ENCODE data around the gene TMEM132C. TPM values are rescaled to one million over a fixed set of nuclear protein-coding genes. Genes with fewer than 3 reads are reported as not detected.

Gene TMEM132C
- total RNA-seq, 1 donor from 2014 or later = not detected

- DNase-seq (ENCODE audit: low read depth) = no peak
Measured at GRCh38 chr12:128288357-128288756, 21.4 kb downstream of the TMEM132C start.

GRCh38 chr12:128288896-128289295 lies 21.9 kb downstream of the TMEM132C start:
- DNase-seq (ENCODE audit: low read depth) = no peak

- no peak for DNase-seq (ENCODE audit: low read depth)
Measured at GRCh38 chr12:128290938-128291337, 24.0 kb downstream of the TMEM132C start.

- DNase-seq (ENCODE audit: low read depth) = no peak
Measured at GRCh38 chr12:128298091-128298748, 31.2 kb downstream of the TMEM132C start.

GRCh38 chr12:128305336-128305892 lies 38.4 kb downstream of the TMEM132C start:
- no peak for DNase-seq (ENCODE audit: low read depth)

GRCh38 chr12:128307791-128308190 lies 40.8 kb downstream of the TMEM132C start:
- no peak for DNase-seq (ENCODE audit: low read depth)

- DNase-seq (ENCODE audit: low read depth) = no peak
Measured at GRCh38 chr12:128312661-128313060, 45.7 kb downstream of the TMEM132C start.

- DNase-seq (ENCODE audit: low read depth) = no peak
Measured at GRCh38 chr12:128313931-128314330, 47.0 kb downstream of the TMEM132C start.

- no peak for DNase-seq (ENCODE audit: low read depth)
Measured at GRCh38 chr12:128314611-128315010, 47.6 kb downstream of the TMEM132C start.

GRCh38 chr12:128316078-128316477 lies 49.1 kb downstream of the TMEM132C start:
- DNase-seq (ENCODE audit: low read depth) = no peak

GRCh38 chr12:128316973-128317526 lies 50.1 kb downstream of the TMEM132C start:
- no peak for DNase-seq (ENCODE audit: low read depth)

- no peak for DNase-seq (ENCODE audit: low read depth)
Measured at GRCh38 chr12:128318341-128318740, 51.4 kb downstream of the TMEM132C start.

- DNase-seq (ENCODE audit: low read depth) = no peak
Measured at GRCh38 chr12:128318946-128319345, 52.0 kb downstream of the TMEM132C start.

- no peak for DNase-seq (ENCODE audit: low read depth)
Measured at GRCh38 chr12:128322341-128322740, 55.4 kb downstream of the TMEM132C start.

GRCh38 chr12:128323145-128323920 lies 56.4 kb downstream of the TMEM132C start:
- DNase-seq (ENCODE audit: low read depth) = no peak

GRCh38 chr12:128325646-128326045 lies 58.7 kb downstream of the TMEM132C start:
- no peak for DNase-seq (ENCODE audit: low read depth)

- no peak for DNase-seq (ENCODE audit: low read depth)
Measured at GRCh38 chr12:128326406-128326805, 59.4 kb downstream of the TMEM132C start.

- no peak for DNase-seq (ENCODE audit: low read depth)
Measured at GRCh38 chr12:128328961-128329360, 62.0 kb downstream of the TMEM132C start.

- DNase-seq (ENCODE audit: low read depth) = no peak
Measured at GRCh38 chr12:128336204-128337070, 69.5 kb downstream of the TMEM132C start.

GRCh38 chr12:128337071-128337345 lies 70.0 kb downstream of the TMEM132C start:
- DNase-seq (ENCODE audit: low read depth) = no peak

GRCh38 chr12:128337431-128338170 lies 70.6 kb downstream of the TMEM132C start:
- DNase-seq (ENCODE audit: low read depth) = no peak

All from renal cortical epithelial cell (primary cell).